K562 (cell line): ENCODE results near the gene COP1. TPM values are rescaled to one million over a fixed set of nuclear protein-coding genes. Genes with fewer than 3 reads are reported as not detected.
A peak's percentile ranks its signal among the peaks of the same experiment; 100 is the strongest.

Experiments
- CBX5 ChIP-seq: IDR thresholded peaks from 2 replicates; pipeline ENCODE4 v1.6.1; 2014; ENCODE audit warnings: low read depth, borderline replicate concordance
- CGGBP1 ChIP-seq: fragments of 250-450 bp; sonication (Bioruptor Pico); IDR thresholded peaks from 2 replicates; pipeline ENCODE4 v1.9.0; 2021; ENCODE audit warnings: mild to moderate bottlenecking
- CREB3 ChIP-seq: fragments of 450-650 bp; conservative IDR thresholded peaks from 2 replicates; pipeline ENCODE4 v1.6.1; 2016; ENCODE audit warnings: missing genetic modification characterization, low read depth, mild to moderate bottlenecking, missing compliant biosample characterization, moderate library complexity
- DPF2 ChIP-seq: fragments of 450-650 bp; IDR thresholded peaks from 2 replicates; pipeline ENCODE4 v1.6.1; 2016
- HOXB6 ChIP-seq: fragments of 250-450 bp; sonication (Bioruptor Pico); IDR thresholded peaks from 2 replicates; pipeline ENCODE4 v1.5.1; 2022; ENCODE audit warnings: mild to moderate bottlenecking, borderline replicate concordance
- LCOR ChIP-seq: sonication (generic); formaldehyde crosslinking; IDR thresholded peaks from 2 replicates; pipeline ENCODE4 v1.8.0; 2022; ENCODE audit warnings: mild to moderate bottlenecking, missing genetic modification reagents
- MED1 ChIP-seq: sonication (generic); formaldehyde crosslinking; IDR thresholded peaks from 2 replicates; pipeline ENCODE4 v1.8.1; 2023; ENCODE audit warnings: missing genetic modification reagents, borderline replicate concordance
- MTA2 ChIP-seq: fragments of 450-650 bp; IDR thresholded peaks from 2 replicates; pipeline ENCODE4 v1.6.1; 2016; ENCODE audit warnings: low read depth
- NONO ChIP-seq, 2 experiments: fragments of 200-400 bp in 1 of 2; fragments of 450-650 bp in 1 of 2; formaldehyde crosslinking in 1 of 2; IDR thresholded peaks; 2 replicates each; pipeline ENCODE4 v1.6.1; 2017; ENCODE audit warnings: low read depth in 2 of 2, mild to moderate bottlenecking in 2 of 2, moderate library complexity in 2 of 2, low read length in 1 of 2
- PHB ChIP-seq: fragments of 250-450 bp; sonication (Bioruptor Pico); IDR thresholded peaks from 2 replicates; pipeline ENCODE4 v1.5.0; 2021
- PKNOX1 ChIP-seq: fragments of 450-650 bp; IDR thresholded peaks from 2 replicates; pipeline ENCODE4 v1.6.1; 2016
- REST ChIP-seq, 2 experiments: fragments of 450-650 bp; formaldehyde crosslinking in 1 of 2; IDR thresholded peaks; 2 replicates each; pipeline versions ENCODE4 v1.4.0 to v1.6.1; 2014 to 2020; ENCODE audit warnings: mild to moderate bottlenecking in 2 of 2, borderline replicate concordance in 1 of 2, low read depth in 1 of 2
- SREBF1 ChIP-seq: fragments of 150-350 bp; IDR thresholded peaks from 2 replicates; pipeline ENCODE4 v1.6.1; 2014; ENCODE audit warnings: antibody characterized with exemption, low read depth, low read length, borderline replicate concordance
- XRCC3 ChIP-seq: fragments of 450-650 bp; IDR thresholded peaks from 2 replicates; pipeline ENCODE4 v1.6.1; 2017; ENCODE audit warnings: mild to moderate bottlenecking, moderate library complexity
- ZBTB1 ChIP-seq: sonication (generic); formaldehyde crosslinking; IDR thresholded peaks from 2 replicates; pipeline ENCODE4 v1.8.1; 2023; ENCODE audit warnings: missing genetic modification reagents, low read depth, mild to moderate bottlenecking, borderline replicate concordance
- ZNF133 ChIP-seq: fragments of 250-450 bp; sonication (Bioruptor Pico); IDR thresholded peaks from 2 replicates; pipeline ENCODE4 v1.4.0; 2020; ENCODE audit warnings: mild to moderate bottlenecking
- ZNF143 ChIP-seq: sonication (generic); formaldehyde crosslinking; IDR thresholded peaks from 2 replicates; pipeline ENCODE4 v1.9.0; 2022; ENCODE audit warnings: mild to moderate bottlenecking, missing genetic modification reagents
- polyA plus RNA-seq, 8 experiments: library from polyadenylated mRNA; depleted of rRNA in 4 of 8; stranded (reverse) in 5 of 8; unstranded in 3 of 8; fragments of >200 nt; fragmentation: Nextera tagmentation in 2 of 8; fragmentation: Illumina TruSeq in 1 of 8; extraction: Ambion mirVana in 2 of 8; extraction: Trizol in 1 of 8; gene quantifications; 2 replicates each; pipeline versions ENCODE4 v1.2.1 to v1.2.3, GENCODE V29; 2011 to 2014; ENCODE audit warnings: inconsistent platforms in 1 of 8, missing spikeins in 1 of 8
- total RNA-seq, 7 experiments: library from RNA; depleted of rRNA in 6 of 7; stranded (reverse); fragments of >200 nt in 6 of 7; fragmentation: Illumina TruSeq in 2 of 7; extraction: Trizol in 2 of 7; gene quantifications; 2 replicates each; pipeline versions ENCODE4 v1.2.1 to v1.2.3, GENCODE V29; 2011 to 2021; ENCODE audit warnings: low replicate concordance in 1 of 7

The COP1 gene
- total and polyA plus RNA-seq, 9 of the 15 experiments (the other 6 are each of a cell fraction or from before 2014, with no cell fraction given): 25.8 to 77.7 (median 58.6) TPM

- TF ChIP-seq MTA2 (no peak), CBX5 (no peak), REST (IDR thresholded peaks at IDR 0.05; ENCODE audit: borderline replicate concordance) (no peak), REST (CRISPR knock-in tag; IDR thresholded peaks at IDR 0.05; ENCODE audit: low read depth) (no peak), HOXB6 (CRISPR knock-in tag) (no peak), CREB3 (tag) (no peak), SREBF1 (0 out of 2 replicates have a peak, but pooled peaks have one; percentile 26), ZBTB1 (CRISPR knock-in tag) (peak; percentile 59), XRCC3 (no peak), ZNF133 (CRISPR knock-in tag) (no peak), PHB (no peak), LCOR (CRISPR knock-in tag) (peak; percentile 49; the same call in 1 of the 2 replicates), ZNF143 (CRISPR knock-in tag) (no peak), NONO (IDR thresholded peaks at IDR 0.05; ENCODE audit: low read depth in 2 of 2, low read length in 1 of 2) (peak; percentile 62 to 83; a peak in 3 of 4 replicates), MED1 (no peak), CGGBP1 (CRISPR knock-in tag) (peak; percentile 66; the same call in 1 of the 2 replicates), PKNOX1 (peak; percentile 69), DPF2 (no peak)
Measured at GRCh38 chr1:176206961-176207902, at the start of gene COP1 (continued).
